HepG2 (cell line): Measurements from ENCODE around the gene SLC25A22. TPM values are rescaled to one million over a fixed set of nuclear protein-coding genes. Genes with fewer than 3 reads are reported as not detected.
A peak's percentile ranks its signal among the peaks of the same experiment; 100 is the strongest.

ENCODE experiments used
- FOSL1 ChIP-seq: sonication (generic); formaldehyde crosslinking; IDR thresholded peaks from 2 replicates; pipeline ENCODE4 v1.9.0; 2021; ENCODE audit warnings: missing genetic modification reagents, borderline replicate concordance
- HCFC1 ChIP-seq: fragments of 150-350 bp; IDR thresholded peaks from 2 replicates; pipeline ENCODE4 v1.6.1; 2014; ENCODE audit warnings: low read depth, low read length
- HDAC1 ChIP-seq: sonication (generic); formaldehyde crosslinking; IDR thresholded peaks from 2 replicates; pipeline ENCODE4 v1.5.1; 2020; ENCODE audit warnings: mild to moderate bottlenecking, missing genetic modification reagents
- HIC2 ChIP-seq: sonication (generic); formaldehyde crosslinking; IDR thresholded peaks from 2 replicates; pipeline ENCODE4 v1.9.0; 2022; ENCODE audit warnings: low read depth, missing genetic modification reagents
- HMGXB3 ChIP-seq: sonication (generic); formaldehyde crosslinking; IDR thresholded peaks from 2 replicates; pipeline ENCODE4 v1.4.0; 2020; ENCODE audit warnings: missing genetic modification reagents, borderline replicate concordance
- MEIS1 ChIP-seq: sonication (generic); formaldehyde crosslinking; IDR thresholded peaks from 2 replicates; pipeline ENCODE4 v1.9.0; 2021; ENCODE audit warnings: mild to moderate bottlenecking, missing genetic modification reagents, moderate library complexity, borderline replicate concordance
- NR2F2 ChIP-seq: IDR thresholded peaks from 2 replicates; pipeline ENCODE4 v1.6.1; 2012; ENCODE audit warnings: low read depth, inconsistent platforms, borderline replicate concordance
- SMC3 ChIP-seq: IDR thresholded peaks from 2 replicates; pipeline ENCODE4 v1.6.1; 2011; ENCODE audit warnings: low read length, improper control_type of control experiment
- SNAPC4 ChIP-seq: sonication (generic); formaldehyde crosslinking; IDR thresholded peaks from 2 replicates; pipeline ENCODE4 v1.4.0; 2020; ENCODE audit warnings: mild to moderate bottlenecking, missing genetic modification reagents
- ZBTB26 ChIP-seq: IDR thresholded peaks from 2 replicates; pipeline ENCODE4 v1.6.1; 2016; ENCODE audit warnings: missing compliant biosample characterization, missing genetic modification reagents, borderline replicate concordance
- ZNF263 ChIP-seq: sonication (generic); formaldehyde crosslinking; IDR thresholded peaks from 2 replicates; pipeline ENCODE4 v1.4.0; 2020; ENCODE audit warnings: missing genetic modification reagents
- ZNF335 ChIP-seq: sonication (generic); formaldehyde crosslinking; IDR thresholded peaks from 2 replicates; pipeline ENCODE4 v1.4.0; 2020; ENCODE audit warnings: missing genetic modification reagents
- ZNF710 ChIP-seq: sonication (generic); formaldehyde crosslinking; IDR thresholded peaks from 2 replicates; pipeline ENCODE4 v1.5.0; 2020; ENCODE audit warnings: mild to moderate bottlenecking, missing genetic modification reagents, borderline replicate concordance
- polyA plus RNA-seq, 8 experiments: library from polyadenylated mRNA; depleted of rRNA in 3 of 8; stranded (reverse) in 7 of 8; unstranded in 1 of 8; fragments of >200 nt; fragmentation: Illumina TruSeq in 4 of 8; extraction: Trizol in 4 of 8; gene quantifications; 2 replicates each; pipeline versions ENCODE4 v1.2.1 to v1.2.3, GENCODE V29; 2011 to 2016; ENCODE audit warnings: low read depth in 4 of 8, missing spikeins in 1 of 8, mixed read lengths in 1 of 8; ENCODE audit not compliant: insufficient read depth in 1 of 8
- total RNA-seq, 5 experiments: library from RNA; depleted of rRNA; stranded (reverse); fragments of >200 nt; fragmentation: Illumina TruSeq; extraction: Trizol; gene quantifications; 2 replicates each; pipeline ENCODE4 v1.2.3, GENCODE V29; 2016; ENCODE audit warnings: low read depth in 1 of 5

SLC25A22 gene
- total and polyA plus RNA-seq, 2 of the 13 experiments (the other 11 are each of a cell fraction or from before 2014, with no cell fraction given) = 12.4 to 19.2 TPM

- TF ChIP-seq ZNF263 (0 out of 2 replicates have a peak, but pooled peaks have one; percentile 23), ZNF335 (CRISPR knock-in tag) (0 out of 2 replicates have a peak, but pooled peaks have one; percentile 14), ZBTB26 (0 out of 2 replicates have a peak, but pooled peaks have one; percentile 17), HIC2 (peak; percentile 70; the same call in 1 of the 2 replicates), FOSL1 (CRISPR knock-in tag) (no peak), NR2F2 (peak; percentile 19; the same call in 1 of the 2 replicates), HMGXB3 (CRISPR knock-in tag) (no peak), HCFC1 (no peak), SNAPC4 (CRISPR knock-in tag) (0 out of 2 replicates have a peak, but pooled peaks have one; percentile 65), MEIS1 (CRISPR knock-in tag) (peak; percentile 8; the same call in 1 of the 2 replicates), HDAC1 (CRISPR knock-in tag) (peak; percentile 70), SMC3 (no peak), ZNF710 (peak; percentile 77)
Measured at GRCh38 chr11:796565-797295, 1.4 kb downstream of the SLC25A22 start (continued).
